ENCODE results near the gene ARAF. TPM values are rescaled to one million over a fixed set of nuclear protein-coding genes. Genes with fewer than 3 reads are reported as not detected.

Gene ARAF
- total and polyA plus RNA-seq, 4 donors = 32.6 to 85.9 (median 47.0) TPM

- no peak for ATAC-seq (ENCODE audit: insufficient read depth, low FRiP score)
- Histone ChIP-seq H3K4me3 (no peak overlapping the region), H3K9me3 (ENCODE audit: control insufficient read depth in 4 of 4, insufficient read depth in 3 of 4, low read length in 3 of 4) (peaks cover 0 to 3% (median 1%) of the 10 kb centered on the region in 4 donors), H3K9ac (ENCODE audit: insufficient read depth in 1 of 2, low read length in 2 of 2) (no peak overlapping the region), H3K27me3 (ENCODE audit: control insufficient read depth in 3 of 3, insufficient read depth in 3 of 3, low read length in 2 of 3) (no peaks in the 10 kb centered on the region), H3K27ac (ENCODE audit: low read depth in 1 of 2, low read length in 1 of 2) (no peak overlapping the region), H3K4me1 (ENCODE audit: control insufficient read depth in 5 of 5, insufficient read depth in 5 of 5, low read length in 5 of 5) (peaks cover 0 to 3% (median 0%) of the 10 kb centered on the region in 5 donors), H3K36me3 (ENCODE audit: control insufficient read depth in 4 of 4, insufficient read depth in 4 of 4, low read length in 4 of 4) (peaks cover 3 to 39% (median 11%) of the 10 kb centered on the region in 4 donors)
- WGBS, 2 donors = 85 to 91% methylated on average over 10 to 11 of the region's 11 CpGs
- TF ChIP-seq CTCF (IDR thresholded peaks at IDR 0.05; ENCODE audit: control extremely low read depth, extremely low read depth) = no peak
- no peak for DNase-seq
Measured at GRCh38 chrX:47566841-47567240, 5.8 kb downstream of the ARAF start.

- Histone ChIP-seq H3K36me3 (ENCODE audit: control insufficient read depth in 4 of 4, insufficient read depth in 4 of 4, low read length in 4 of 4) (peaks cover 3 to 39% (median 11%) of the 10 kb centered on the region in 4 donors), H3K9ac (ENCODE audit: insufficient read depth in 1 of 2, low read length in 2 of 2) (no peak overlapping the region), H3K4me1 (ENCODE audit: control insufficient read depth in 5 of 5, insufficient read depth in 5 of 5, low read length in 5 of 5) (peaks cover 0 to 6% (median 0%) of the 10 kb centered on the region in 5 donors), H3K27ac (ENCODE audit: low read depth in 1 of 2, low read length in 1 of 2) (no peak overlapping the region), H3K4me3 (no peak overlapping the region), H3K27me3 (ENCODE audit: control insufficient read depth in 3 of 3, insufficient read depth in 3 of 3, low read length in 2 of 3) (no peaks in the 10 kb centered on the region), H3K9me3 (ENCODE audit: control insufficient read depth in 4 of 4, insufficient read depth in 3 of 4, low read length in 3 of 4) (peaks cover 0 to 4% (median 0%) of the 10 kb centered on the region in 4 donors)
- WGBS, 2 donors = 93 to 94% methylated on average over 12 to 13 of the region's 13 CpGs
- ATAC-seq (ENCODE audit: insufficient read depth, low FRiP score) = no peak
- DNase-seq = no peak
- no peak for TF ChIP-seq CTCF (IDR thresholded peaks at IDR 0.05; ENCODE audit: control extremely low read depth, extremely low read depth)
Measured at GRCh38 chrX:47568656-47569295, 7.8 kb downstream of the ARAF start.

- H3K27me3 ChIP-seq (ENCODE audit: control insufficient read depth in 3 of 3, insufficient read depth in 3 of 3, low read length in 2 of 3) = no peaks in the 10 kb centered on the region
- 87 to 94% methylated on average over 7 to 8 of the region's 8 CpGs for WGBS, 2 donors
- H3K9me3 ChIP-seq (ENCODE audit: control insufficient read depth in 4 of 4, insufficient read depth in 3 of 4, low read length in 3 of 4) = peaks cover 0 to 7% (median 0%) of the 10 kb centered on the region in 4 donors
- H3K36me3 ChIP-seq (ENCODE audit: control insufficient read depth in 4 of 4, insufficient read depth in 4 of 4, low read length in 4 of 4) = peaks cover 3 to 34% (median 8%) of the 10 kb centered on the region in 4 donors
- TF ChIP-seq CTCF (IDR thresholded peaks at IDR 0.05; ENCODE audit: control extremely low read depth, extremely low read depth) = no peak
- no peak overlapping the region for H3K9ac ChIP-seq (ENCODE audit: insufficient read depth in 1 of 2, low read length in 2 of 2)
- peaks cover 0 to 13% (median 0%) of the 10 kb centered on the region in 5 donors for H3K4me1 ChIP-seq (ENCODE audit: control insufficient read depth in 5 of 5, insufficient read depth in 5 of 5, low read length in 5 of 5)
- ATAC-seq (ENCODE audit: insufficient read depth, low FRiP score) (no peak), DNase-seq (no peak)
- H3K27ac ChIP-seq (ENCODE audit: low read depth in 1 of 2, low read length in 1 of 2) = no peak overlapping the region
- no peak overlapping the region for H3K4me3 ChIP-seq
Measured at GRCh38 chrX:47570794-47571193, 9.8 kb downstream of the ARAF start.
